PFSK-1 (cell line): ENCODE results near the gene COL5A2.

Experiments used
- FOXP2 ChIP-seq: optimal IDR thresholded peaks from 2 replicates; pipeline ENCODE3; 2011; ENCODE audit warnings: borderline replicate concordance, control low read depth, inconsistent platforms; ENCODE audit not compliant: insufficient read depth; ENCODE audit errors: extremely low read length, extremely low read depth
- POLR2AphosphoS5 ChIP-seq: IDR thresholded peaks from 2 replicates; pipeline ENCODE4 v1.6.1; 2012; ENCODE audit warnings: low read depth, mild to moderate bottlenecking, control low read depth, low read length, moderate library complexity
- REST ChIP-seq, 2 experiments: IDR thresholded peaks; 2 replicates each; pipeline versions ENCODE4 v1.6.1 to v1.8.0; 2011 to 2012; ENCODE audit warnings: low read depth in 2 of 2, low read length in 2 of 2, control low read depth in 1 of 2, inconsistent platforms in 1 of 2, mild to moderate bottlenecking in 1 of 2, moderate library complexity in 1 of 2; ENCODE audit not compliant: insufficient read depth in 1 of 2
- SIN3A ChIP-seq: IDR thresholded peaks from 2 replicates; pipeline ENCODE4 v1.6.1; 2012; ENCODE audit warnings: mild to moderate bottlenecking, low read length, moderate library complexity, borderline replicate concordance; ENCODE audit not compliant: insufficient read depth
- TAF1 ChIP-seq: IDR thresholded peaks from 2 replicates; pipeline ENCODE4 v1.6.1; 2012; ENCODE audit warnings: low read length, control low read depth, borderline replicate concordance; ENCODE audit not compliant: insufficient read depth

The COL5A2 gene

DNA sequence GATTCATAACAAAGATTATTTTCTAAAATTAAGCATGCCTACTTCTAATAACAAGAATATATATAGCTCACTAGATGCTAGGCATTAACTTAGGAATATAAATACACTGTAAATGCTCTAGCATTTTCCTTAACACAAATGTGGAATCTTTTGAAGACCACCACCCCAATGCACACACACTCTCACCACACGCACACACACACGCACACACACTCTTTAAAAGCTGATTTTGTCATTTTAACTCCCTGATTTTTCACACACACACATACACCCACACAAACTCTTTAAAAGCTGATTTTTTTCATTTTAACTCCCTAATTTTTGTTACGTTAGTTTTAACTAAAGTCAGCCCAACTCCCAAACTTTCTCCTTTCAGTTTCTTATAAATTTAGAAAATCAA is 3.0 kb downstream of the COL5A2 start:
- TF ChIP-seq FOXP2 (no peak), REST (IDR thresholded peaks at IDR 0.05; ENCODE audit: insufficient read depth in 1 of 2, low read depth in 2 of 2, low read length in 2 of 2) (no peak), POLR2AphosphoS5 (no peak), SIN3A (no peak), TAF1 (no peak)

DNA sequence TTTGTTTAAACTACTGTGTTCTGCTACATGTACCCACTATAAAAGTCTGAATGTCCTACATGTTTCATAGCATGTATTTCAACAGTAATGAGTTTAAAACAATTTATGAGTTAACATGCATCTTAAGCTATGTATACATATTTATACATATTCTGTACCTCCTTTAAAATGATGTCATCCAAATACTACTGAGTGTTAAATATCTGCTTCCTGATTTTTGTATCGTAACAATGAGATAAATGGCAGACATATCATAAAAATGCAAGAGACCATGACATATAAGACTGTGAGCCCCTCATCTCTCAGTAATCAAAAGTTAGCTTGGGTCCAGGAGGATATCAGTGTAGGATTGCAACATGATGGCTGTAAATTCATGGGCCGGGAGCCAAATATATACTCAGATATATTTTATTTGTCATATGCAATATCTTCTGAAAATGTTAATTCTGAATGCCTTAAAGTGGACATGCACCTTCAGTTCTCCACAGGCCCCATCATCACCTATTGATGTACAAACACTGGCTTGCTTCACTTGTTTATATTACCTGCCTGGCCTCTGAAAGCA is 3.6 kb downstream of the COL5A2 start:
- TF ChIP-seq FOXP2 (no peak), SIN3A (no peak), POLR2AphosphoS5 (no peak), REST (IDR thresholded peaks at IDR 0.05; ENCODE audit: insufficient read depth in 1 of 2, low read depth in 2 of 2, low read length in 2 of 2) (no peak), TAF1 (no peak)

GRCh38 chr2:189171956-189172609 is 7.5 kb downstream of the COL5A2 start:
- TF ChIP-seq FOXP2: no peak

DNA sequence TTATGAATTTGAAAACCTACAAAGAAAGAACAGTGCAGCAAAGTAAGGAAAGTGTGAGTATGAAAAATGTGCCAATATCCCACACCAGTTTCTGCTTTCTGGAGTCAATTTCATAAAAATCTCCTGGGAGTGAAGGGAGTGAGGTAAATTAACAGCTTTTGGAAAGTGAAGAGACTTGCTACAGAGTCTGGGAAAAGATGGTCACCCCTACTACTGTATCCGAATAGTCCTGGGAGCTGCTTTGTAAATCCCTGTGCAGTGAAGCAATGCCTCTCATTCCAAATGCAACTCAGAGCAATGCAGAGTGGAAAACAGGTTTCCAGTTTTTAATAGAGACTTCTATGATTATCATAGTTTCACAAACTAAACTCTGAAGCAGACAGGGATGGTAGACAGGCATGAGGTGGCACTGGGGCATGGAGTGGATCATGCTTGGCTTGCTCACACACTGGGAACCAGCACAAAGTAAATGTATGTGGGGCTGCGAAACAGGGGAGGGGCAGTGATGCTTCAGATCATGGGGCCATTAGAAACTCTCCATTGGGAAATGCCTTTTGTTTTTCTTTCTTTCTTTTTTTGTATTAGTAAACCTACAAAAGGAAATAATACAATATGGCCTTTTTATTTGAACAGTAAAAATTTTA is 10.6 kb downstream of the COL5A2 start:
- no peak for TF ChIP-seq TAF1

- no peak for TF ChIP-seq TAF1
- no peak for TF ChIP-seq REST (IDR thresholded peaks at IDR 0.05; ENCODE audit: insufficient read depth in 1 of 2, low read depth in 2 of 2, low read length in 2 of 2)
These were observed 13.7 kb downstream of the COL5A2 start for GRCh38 chr2:189165656-189166380.

GRCh38 chr2:189164746-189165145 is 14.8 kb downstream of the COL5A2 start:
- TF ChIP-seq SIN3A (no peak), TAF1 (no peak), FOXP2 (no peak), REST (IDR thresholded peaks at IDR 0.05; ENCODE audit: insufficient read depth in 1 of 2, low read depth in 2 of 2, low read length in 2 of 2) (no peak), POLR2AphosphoS5 (no peak)
